SK-N-MC (cell line): ENCODE measurements around the gene MYPN.

Experiments
- EZH2 ChIP-seq: fragments of 200-600 bp; sonication (generic); IDR thresholded peaks from one replicate; pipeline ENCODE4 v1.6.1; 2017; ENCODE audit warnings: antibody characterized with exemption
- FOXP2 ChIP-seq: optimal IDR thresholded peaks from 2 replicates; pipeline ENCODE3; 2011; ENCODE audit warnings: mild to moderate bottlenecking, moderate library complexity; ENCODE audit not compliant: insufficient read depth; ENCODE audit errors: extremely low read length, control extremely low read depth
- POLR2AphosphoS5 ChIP-seq: IDR thresholded peaks from 2 replicates; pipeline ENCODE4 v1.6.1; 2012; ENCODE audit warnings: mild to moderate bottlenecking, low read depth, low read length, borderline replicate concordance

GRCh38 chr10:68223535-68224165 lies 114.4 kb downstream of the MYPN start:
- no peak for TF ChIP-seq EZH2
- no peak for TF ChIP-seq POLR2AphosphoS5
- TF ChIP-seq FOXP2: no peak
